ENCODE data around the gene ZNF750.

- TF ChIP-seq CTCF (IDR thresholded peaks at IDR 0.05) (no peak), POLR2AphosphoS5 (IDR thresholded peaks at IDR 0.05; ENCODE audit: low read depth, low read length) (no peak), TCF7L2 (IDR thresholded peaks at IDR 0.05; ENCODE audit: low read depth, low read length) (no peak)
Observed at GRCh38 chr17:82876602-82877379, 37.0 kb upstream of the ZNF750 start.

Data from Panc1 (cell line).